SK-N-SH (cell line): ENCODE data around the gene IGF2. TPM values are rescaled to one million over a fixed set of nuclear protein-coding genes. Genes with fewer than 3 reads are reported as not detected.

Experiments used
- CTCF ChIA-PET: fragments of 300-600, 350-600 bp; formaldehyde crosslinking; extraction: SDS; loops from one replicate; lab custom pipeline; 2021; lab: Yijun Ruan, JAX
- POLR2A ChIA-PET: fragments of 350-600 bp; sonication (Branson Sonifier 250); formaldehyde crosslinking; extraction: SDS; loops from one replicate; lab custom pipeline; 2020; ENCODE audit warnings: antibody characterized with exemption, inconsistent platforms; lab: Yijun Ruan, JAX
- DNase-seq: peaks from one replicate; pipeline ENCODE4 v3.0.0; 2012
- H2AFZ ChIP-seq: fragments of 200-600 bp; sonication (generic); 2 replicates; pipeline ENCODE4 v1.8.1; 2016; ENCODE audit warnings: antibody characterized with exemption, mild to moderate bottlenecking, low read depth
- H3F3A ChIP-seq: fragments of 200-600 bp; sonication (generic); replicated peaks from 2 replicates; pipeline ENCODE3; 2016; ENCODE audit warnings: antibody characterized with exemption, mild to moderate bottlenecking; ENCODE audit not compliant: insufficient read depth
- H3K27ac ChIP-seq, 2 experiments: fragments of 200-500 bp in 1 of 2; fragments of 200-600 bp in 1 of 2; sonication (Bioruptor generic) in 1 of 2; sonication (generic), shearing (Covaris generic) in 1 of 2; 2 replicates each; pipeline versions ENCODE4 v1.5.1 to v1.6.1; 2014 to 2016; ENCODE audit warnings: low read depth in 2 of 2, inconsistent platforms in 1 of 2, low read length in 1 of 2, mild to moderate bottlenecking in 1 of 2, mixed read lengths in 1 of 2
- H3K27me3 ChIP-seq: fragments of 200-600 bp; sonication (generic), shearing (Covaris generic); 2 replicates; pipeline ENCODE4 v1.6.1; 2016; ENCODE audit warnings: mixed run types; ENCODE audit not compliant: insufficient read depth
- H3K36me3 ChIP-seq, 2 experiments: fragments of 200-500 bp in 1 of 2; fragments of 200-600 bp in 1 of 2; sonication (Bioruptor generic) in 1 of 2; sonication (generic) in 1 of 2; replicated peaks in 1 of 2; 2 replicates each; pipeline versions ENCODE3 to v1.5.1; 2014 to 2016; ENCODE audit warnings: low read length in 1 of 2, mild to moderate bottlenecking in 1 of 2; ENCODE audit not compliant: insufficient read depth in 2 of 2, control insufficient read depth in 1 of 2
- H3K4me1 ChIP-seq, 2 experiments: fragments of 200-500 bp in 1 of 2; fragments of 200-600 bp in 1 of 2; sonication (Bioruptor generic) in 1 of 2; sonication (generic), shearing (Covaris generic) in 1 of 2; 2 replicates each; pipeline versions ENCODE4 v1.5.1 to v1.6.1; 2014 to 2016; ENCODE audit warnings: low read depth in 1 of 2, low read length in 1 of 2, mixed run types in 1 of 2; ENCODE audit not compliant: insufficient read depth in 2 of 2, control insufficient read depth in 1 of 2
- H3K4me2 ChIP-seq: fragments of 200-600 bp; sonication (generic), shearing (Covaris generic); 2 replicates; pipeline ENCODE4 v1.6.1; 2017; ENCODE audit warnings: mixed run types
- H3K4me3 ChIP-seq, 2 experiments: fragments of 200-500 bp in 1 of 2; fragments of 200-600 bp in 1 of 2; sonication (Bioruptor generic) in 1 of 2; sonication (generic), shearing (Covaris generic) in 1 of 2; 2 replicates each; pipeline versions ENCODE4 v1.5.1 to v1.8.1; 2014 to 2016; ENCODE audit warnings: low read depth in 2 of 2, inconsistent platforms in 1 of 2, low read length in 1 of 2, mild to moderate bottlenecking in 1 of 2, mixed read lengths in 1 of 2, moderate library complexity in 1 of 2
- H3K79me2 ChIP-seq: fragments of 200-600 bp; sonication (generic); 2 replicates; pipeline ENCODE4 v1.8.1; 2017; ENCODE audit warnings: mild to moderate bottlenecking; ENCODE audit not compliant: insufficient read depth
- H3K9ac ChIP-seq: fragments of 200-600 bp; sonication (generic); 2 replicates; pipeline ENCODE4 v1.6.1; 2017; ENCODE audit warnings: mixed run types
- H3K9me2 ChIP-seq: fragments of 200-600 bp; sonication (generic); 2 replicates; pipeline ENCODE4 v1.6.1; 2017; ENCODE audit warnings: mixed run types
- H3K9me3 ChIP-seq: fragments of 200-600 bp; sonication (generic); 2 replicates; pipeline ENCODE4 v1.6.1; 2017; ENCODE audit warnings: mixed run types, mild to moderate bottlenecking, moderate library complexity
- H4K20me1 ChIP-seq: fragments of 200-600 bp; sonication (generic); 2 replicates; pipeline ENCODE4 v1.6.1; 2017; ENCODE audit warnings: mild to moderate bottlenecking, mixed run types; ENCODE audit not compliant: insufficient read depth
- CHD2 ChIP-seq: fragments of 150-350 bp; IDR thresholded peaks from 2 replicates; pipeline ENCODE4 v1.6.1; 2018; ENCODE audit warnings: low read length; ENCODE audit not compliant: partially characterized antibody
- ELF1 ChIP-seq: IDR thresholded peaks from 2 replicates; pipeline ENCODE4 v1.4.0; 2012
- EP300 ChIP-seq, 2 experiments: IDR thresholded peaks; 2 replicates each; pipeline versions ENCODE4 v1.4.0 to v1.6.1; 2012; ENCODE audit warnings: borderline replicate concordance in 1 of 2, low read depth in 1 of 2, low read length in 1 of 2
- FOXJ3 ChIP-seq: sonication (generic); formaldehyde crosslinking; IDR thresholded peaks from 2 replicates; pipeline ENCODE4 v1.5.1; 2020; ENCODE audit warnings: mild to moderate bottlenecking, missing genetic modification reagents
- FOXM1 ChIP-seq: IDR thresholded peaks from 2 replicates; pipeline ENCODE4 v1.4.0; 2012; ENCODE audit warnings: low read depth, mild to moderate bottlenecking
- GATA2 ChIP-seq: sonication (generic); formaldehyde crosslinking; IDR thresholded peaks from 2 replicates; pipeline ENCODE4 v1.5.0; 2020; ENCODE audit warnings: mild to moderate bottlenecking, missing genetic modification reagents
- MAX ChIP-seq: IDR thresholded peaks from 2 replicates; pipeline ENCODE4 v1.4.0; 2012; ENCODE audit warnings: low read depth
- MEF2A ChIP-seq: IDR thresholded peaks from 2 replicates; pipeline ENCODE4 v1.4.0; 2012; ENCODE audit warnings: low read depth, borderline replicate concordance
- NFIC ChIP-seq: IDR thresholded peaks from 2 replicates; pipeline ENCODE4 v1.4.0; 2012; ENCODE audit warnings: borderline replicate concordance
- NRF1 ChIP-seq: IDR thresholded peaks from 2 replicates; pipeline ENCODE4 v1.6.1; 2012; ENCODE audit warnings: low read depth, mild to moderate bottlenecking, low read length
- PBX3 ChIP-seq: IDR thresholded peaks from 2 replicates; pipeline ENCODE4; 2012
- RAD21 ChIP-seq: IDR thresholded peaks from 2 replicates; pipeline ENCODE4 v1.6.1; 2012; ENCODE audit warnings: mild to moderate bottlenecking, low read length
- RCOR1 ChIP-seq: fragments of 150-350 bp; IDR thresholded peaks from 2 replicates; pipeline ENCODE4 v1.6.1; 2017; ENCODE audit warnings: antibody characterized with exemption, low read length
- RFX5 ChIP-seq: IDR thresholded peaks from 2 replicates; pipeline ENCODE4 v1.6.1; 2012; ENCODE audit warnings: mild to moderate bottlenecking, improper control_type of control experiment, low read length
- SIN3A ChIP-seq: IDR thresholded peaks from 2 replicates; pipeline ENCODE4 v1.6.1; 2012; ENCODE audit warnings: low read depth, mild to moderate bottlenecking, low read length, moderate library complexity, borderline replicate concordance
- TAF1 ChIP-seq: IDR thresholded peaks from 2 replicates; pipeline ENCODE4 v1.6.1; 2012; ENCODE audit warnings: low read depth, mild to moderate bottlenecking, low read length, moderate library complexity, borderline replicate concordance
- TEAD4 ChIP-seq: IDR thresholded peaks from 2 replicates; pipeline ENCODE4 v1.4.0; 2012; ENCODE audit warnings: mild to moderate bottlenecking, borderline replicate concordance; ENCODE audit not compliant: insufficient read depth
- USF1 ChIP-seq: IDR thresholded peaks from 2 replicates; pipeline ENCODE4 v1.4.0; 2012; ENCODE audit warnings: low read depth, borderline replicate concordance
- USF2 ChIP-seq: fragments of 150-350 bp; IDR thresholded peaks from 2 replicates; pipeline ENCODE4 v1.6.1; 2017; ENCODE audit warnings: antibody characterized with exemption, low read length, low read depth, borderline replicate concordance
- YY1 ChIP-seq: IDR thresholded peaks from 2 replicates; pipeline ENCODE4 v1.4.0; 2012; ENCODE audit warnings: low read depth, mild to moderate bottlenecking
- WGBS: methylation state at CpG from one replicate; pipeline ENCODE4 v1.1.6; 2017; ENCODE audit warnings: low lambda C conversion rate; 5-methylcytosine and 5-hydroxymethylcytosine counted together
- polyA plus RNA-seq, 3 experiments: library from polyadenylated mRNA; depleted of rRNA; stranded (reverse); fragments of >200 nt; gene quantifications; 2 replicates each; pipeline ENCODE4 v1.2.3, GENCODE V29; 2012
- TF ChIP-seq, protein P1 (sequence below): fragments of 200-600 bp; sonication (generic); IDR thresholded peaks from 2 replicates; pipeline ENCODE4 v1.6.1; 2017; ENCODE audit warnings: antibody characterized with exemption, mild to moderate bottlenecking, moderate library complexity

The IGF2 gene
- polyA plus RNA-seq, 1 of the 3 experiments (the other 2 are of a cell fraction), result 0.05 TPM

DNA sequence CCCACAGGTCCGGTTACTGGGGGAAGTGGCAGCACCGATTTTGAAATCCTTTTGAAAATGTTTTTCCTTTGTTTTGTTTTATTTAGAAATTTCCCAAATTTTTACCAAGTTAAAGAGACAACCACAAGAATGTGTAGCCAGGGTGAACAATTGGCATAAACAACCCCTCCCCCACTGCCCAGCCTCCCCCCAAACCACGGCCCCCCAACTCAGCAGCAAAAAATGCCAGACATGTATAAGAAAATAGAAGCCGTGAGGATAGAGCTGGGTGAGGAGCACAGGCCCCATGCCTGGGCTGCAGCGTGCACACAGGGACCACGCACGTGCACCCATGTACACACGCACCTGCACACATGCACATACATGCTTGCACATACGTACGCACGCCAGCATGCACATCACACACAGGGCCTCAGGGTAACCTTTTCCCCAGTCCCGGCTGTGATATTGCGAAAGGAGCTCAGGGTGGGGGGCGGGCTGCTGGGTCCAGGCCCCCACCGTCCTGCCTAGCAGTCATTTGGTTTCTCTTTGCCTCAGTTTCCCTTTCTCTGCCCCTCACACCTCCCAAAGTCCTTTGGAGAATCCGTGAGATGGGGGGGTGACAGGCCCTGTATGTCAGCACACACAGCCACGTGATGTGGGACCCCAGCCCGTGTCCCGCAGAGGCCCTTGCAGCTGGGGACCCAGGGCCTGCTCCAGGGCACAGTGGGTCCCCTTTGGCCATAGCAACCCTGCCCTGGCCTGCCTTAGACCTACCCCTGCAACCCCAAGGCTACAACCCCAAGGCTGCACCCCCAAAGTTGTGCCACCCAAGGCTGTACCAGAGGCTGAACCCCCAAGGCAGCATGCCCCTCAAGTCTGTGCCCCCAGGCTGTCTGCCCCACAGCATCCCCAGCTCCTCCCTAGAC, 42.9 kb downstream of the IGF2 start:
- no peak for TF ChIP-seq ELF1
- TF ChIP-seq USF2, result no peak
- TF ChIP-seq SIN3A, result no peak
- TF ChIP-seq RFX5, result no peak
- no peak for TF ChIP-seq NFIC
- no peak for TF ChIP-seq CHD2
- no peak for TF ChIP-seq MAX
- TF ChIP-seq FOXJ3 (CRISPR knock-in tag), result no peak
- no peak for TF ChIP-seq PBX3
- no peak for TF ChIP-seq GATA2 (CRISPR knock-in tag)
- Histone ChIP-seq H4K20me1 (no peaks in the 10 kb centered on the region), H3K4me2 (no peak overlapping the region), H3F3A (no peaks in the 10 kb centered on the region), H3K9me3 (no peaks in the 10 kb centered on the region), H3K4me3 (no peak overlapping the region), H2AFZ (no peak overlapping the region), H3K27ac (no peak overlapping the region), H3K9me2 (no peaks in the 10 kb centered on the region), H3K79me2 (no peaks in the 10 kb centered on the region), H3K36me3 (no peaks in the 10 kb centered on the region), H3K27me3 (no peaks in the 10 kb centered on the region), H3K9ac (no peak overlapping the region), H3K4me1 (peaks cover 0 to 35% of the 10 kb centered on the region in 2 experiments; a peak in 1 of 4 replicates)
- WGBS, result 80% methylated on average over 15 of the region's 19 CpGs
- POLR2A ChIA-PET, result no interaction called here
- DNase-seq, result no peak
- CTCF ChIA-PET, result interaction anchor here (0.7 to 3.8 kb wide), 8 partner anchors 15 to 892 kb away, joined by 3 to 18 read pairs (median 4); partner anchors contain the start of gene IGF2

GRCh38 chr11:2095542-2095941, 43.6 kb downstream of the IGF2 start:
- WGBS, result 57% methylated on average over 7 of the region's 7 CpGs
- Histone ChIP-seq H4K20me1 (no peaks in the 10 kb centered on the region), H3K9ac (no peak overlapping the region), H3K27ac (no peak overlapping the region), H2AFZ (no peak overlapping the region), H3K4me1 (peaks cover 0 to 32% of the 10 kb centered on the region in 2 experiments; a peak in 1 of 4 replicates), H3K4me3 (no peak overlapping the region), H3K9me2 (no peaks in the 10 kb centered on the region), H3F3A (no peaks in the 10 kb centered on the region), H3K79me2 (no peaks in the 10 kb centered on the region), H3K9me3 (no peaks in the 10 kb centered on the region), H3K27me3 (no peaks in the 10 kb centered on the region), H3K36me3 (no peaks in the 10 kb centered on the region), H3K4me2 (no peak overlapping the region)
- DNase-seq, result no peak
- ChIA-PET POLR2A (no interaction called here), CTCF (interaction anchor here (0.7 to 3.8 kb wide), 4 partner anchors 44 to 892 kb away, joined by 3 to 16 read pairs (median 4); partner anchors contain the start of gene IGF2)
- no peak for TF ChIP-seq MEF2A
- TF ChIP-seq, protein P1, sequence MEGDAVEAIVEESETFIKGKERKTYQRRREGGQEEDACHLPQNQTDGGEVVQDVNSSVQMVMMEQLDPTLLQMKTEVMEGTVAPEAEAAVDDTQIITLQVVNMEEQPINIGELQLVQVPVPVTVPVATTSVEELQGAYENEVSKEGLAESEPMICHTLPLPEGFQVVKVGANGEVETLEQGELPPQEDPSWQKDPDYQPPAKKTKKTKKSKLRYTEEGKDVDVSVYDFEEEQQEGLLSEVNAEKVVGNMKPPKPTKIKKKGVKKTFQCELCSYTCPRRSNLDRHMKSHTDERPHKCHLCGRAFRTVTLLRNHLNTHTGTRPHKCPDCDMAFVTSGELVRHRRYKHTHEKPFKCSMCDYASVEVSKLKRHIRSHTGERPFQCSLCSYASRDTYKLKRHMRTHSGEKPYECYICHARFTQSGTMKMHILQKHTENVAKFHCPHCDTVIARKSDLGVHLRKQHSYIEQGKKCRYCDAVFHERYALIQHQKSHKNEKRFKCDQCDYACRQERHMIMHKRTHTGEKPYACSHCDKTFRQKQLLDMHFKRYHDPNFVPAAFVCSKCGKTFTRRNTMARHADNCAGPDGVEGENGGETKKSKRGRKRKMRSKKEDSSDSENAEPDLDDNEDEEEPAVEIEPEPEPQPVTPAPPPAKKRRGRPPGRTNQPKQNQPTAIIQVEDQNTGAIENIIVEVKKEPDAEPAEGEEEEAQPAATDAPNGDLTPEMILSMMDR, result no peak
- TF ChIP-seq YY1, result no peak
- TF ChIP-seq EP300 (IDR thresholded peaks at IDR 0.05; ENCODE audit: borderline replicate concordance in 1 of 2, low read depth in 1 of 2, low read length in 1 of 2), result no peak
- no peak for TF ChIP-seq FOXM1
- TF ChIP-seq PBX3, result no peak
- no peak for TF ChIP-seq USF1
- no peak for TF ChIP-seq GATA2 (CRISPR knock-in tag)
- TF ChIP-seq TEAD4, result no peak
- TF ChIP-seq TAF1, result no peak
- no peak for TF ChIP-seq NRF1
- no peak for TF ChIP-seq RAD21
- TF ChIP-seq RCOR1, result no peak
